Smooth muscle cell (in vitro differentiated cells): ENCODE data around the gene KDM5A. TPM values are rescaled to one million over a fixed set of nuclear protein-coding genes. Genes with fewer than 3 reads are reported as not detected.

Experiments used
- DNase-seq: peaks from one replicate; lab custom pipeline; 2025; ENCODE audit not compliant: unreplicated experiment; lab: John Stamatoyannopoulos, UW
- H2AFZ ChIP-seq: fragments of 200-600 bp; sonication (generic); 2 replicates; pipeline ENCODE4 v1.6.0; 2016; ENCODE audit warnings: antibody characterized with exemption, low read depth, mild to moderate bottlenecking
- H3F3A ChIP-seq: fragments of 200-600 bp; sonication (generic); 2 replicates; pipeline ENCODE4 v1.6.0; 2017; ENCODE audit warnings: antibody characterized with exemption, low read depth
- H3K27ac ChIP-seq: fragments of 200-600 bp; sonication (generic); 2 replicates; pipeline ENCODE4 v1.5.1; 2016; ENCODE audit warnings: low read depth, mild to moderate bottlenecking
- H3K27me3 ChIP-seq: fragments of 200-600 bp; sonication (generic); 2 replicates; pipeline ENCODE4 v1.6.1; 2016; ENCODE audit warnings: low read depth, mild to moderate bottlenecking
- H3K36me3 ChIP-seq: fragments of 200-600 bp; sonication (generic); 2 replicates; pipeline ENCODE4 v1.5.1; 2016; ENCODE audit warnings: low read depth
- H3K4me1 ChIP-seq: fragments of 200-600 bp; sonication (generic); 2 replicates; pipeline ENCODE4 v1.5.1; 2016; ENCODE audit warnings: low read depth
- H3K4me2 ChIP-seq: fragments of 200-600 bp; sonication (generic); 2 replicates; pipeline ENCODE4 v1.6.0; 2016; ENCODE audit warnings: mild to moderate bottlenecking
- H3K4me3 ChIP-seq: fragments of 200-600 bp; sonication (generic); 2 replicates; pipeline ENCODE4 v1.5.1; 2016; ENCODE audit warnings: mild to moderate bottlenecking
- H3K79me2 ChIP-seq: fragments of 200-600 bp; sonication (generic); 2 replicates; pipeline ENCODE4 v1.6.0; 2016; ENCODE audit warnings: low read depth, mild to moderate bottlenecking
- H3K9ac ChIP-seq: fragments of 200-600 bp; sonication (generic); 2 replicates; pipeline ENCODE4 v1.6.0; 2016; ENCODE audit warnings: low read depth
- H3K9me3 ChIP-seq: fragments of 200-600 bp; sonication (generic); replicated peaks from 2 replicates; pipeline ENCODE4 v1.5.1; 2016; ENCODE audit warnings: low read depth
- H4K20me1 ChIP-seq: fragments of 200-600 bp; sonication (generic); 2 replicates; pipeline ENCODE4 v1.6.0; 2016; ENCODE audit warnings: low read depth
- CTCF ChIP-seq: fragments of 200-600 bp; sonication (generic); IDR thresholded peaks from 2 replicates; pipeline ENCODE4 v1.5.1; 2017; ENCODE audit warnings: borderline replicate concordance, mild to moderate bottlenecking, antibody characterized with exemption; ENCODE audit not compliant: insufficient read depth, poor library complexity, severe bottlenecking
- WGBS: methylation state at CpG from one replicate; pipeline ENCODE4 v1.1.7; 2016; ENCODE audit warnings: low lambda C conversion rate; 5-methylcytosine and 5-hydroxymethylcytosine counted together
- polyA plus RNA-seq: library from polyadenylated mRNA; unstranded; fragments of >200 nt; fragmentation: Nextera tagmentation; extraction: Ambion mirVana; gene quantifications from 2 replicates; pipeline ENCODE4 v1.2.1, GENCODE V29; 2016
- total RNA-seq: library from RNA; depleted of rRNA; stranded (reverse); fragments of >200 nt; gene quantifications from 2 replicates; pipeline ENCODE4 v1.2.3, GENCODE V29; 2014

Gene KDM5A
- total and polyA plus RNA-seq, 2 experiments from 2014 or later = 30.5 to 87.2 TPM

- Histone ChIP-seq H3K9ac (no peak overlapping the region), H3K9me3 (no peaks in the 10 kb centered on the region), H2AFZ (no peak overlapping the region), H3K27me3 (no peaks in the 10 kb centered on the region), H4K20me1 (no peaks in the 10 kb centered on the region), H3F3A (no peaks in the 10 kb centered on the region), H3K4me3 (no peak overlapping the region), H3K4me1 (peaks cover 2% of the 10 kb centered on the region), H3K36me3 (no peaks in the 10 kb centered on the region), H3K79me2 (no peaks in the 10 kb centered on the region), H3K4me2 (no peak overlapping the region), H3K27ac (no peak overlapping the region)
- 85% methylated on average over 14 of the region's 14 CpGs for WGBS
- no peak for DNase-seq
- no peak for TF ChIP-seq CTCF
These were observed 131.4 kb downstream of the KDM5A start for GRCh38 chr12:257521-258321.

- Histone ChIP-seq H4K20me1 (no peaks in the 10 kb centered on the region), H3K9me3 (no peaks in the 10 kb centered on the region), H3F3A (no peaks in the 10 kb centered on the region), H3K4me2 (no peak overlapping the region), H3K36me3 (no peaks in the 10 kb centered on the region), H3K4me3 (no peak overlapping the region), H3K27me3 (no peaks in the 10 kb centered on the region), H3K79me2 (no peaks in the 10 kb centered on the region), H3K27ac (no peak overlapping the region), H3K4me1 (no peaks in the 10 kb centered on the region), H2AFZ (no peak overlapping the region), H3K9ac (no peak overlapping the region)
- TF ChIP-seq CTCF = no peak
- WGBS = 86% methylated on average over 3 of the region's 3 CpGs
- no peak for DNase-seq
These were observed 132.2 kb downstream of the KDM5A start for GRCh38 chr12:256958-257357.

GRCh38 chr12:256225-256624, 132.9 kb downstream of the KDM5A start:
- DNase-seq = no peak
- Histone ChIP-seq H4K20me1 (no peaks in the 10 kb centered on the region), H3K36me3 (no peaks in the 10 kb centered on the region), H3K27ac (no peak overlapping the region), H3K27me3 (no peaks in the 10 kb centered on the region), H3K79me2 (no peaks in the 10 kb centered on the region), H3K9me3 (no peaks in the 10 kb centered on the region), H3F3A (no peaks in the 10 kb centered on the region), H2AFZ (no peak overlapping the region), H3K4me1 (no peaks in the 10 kb centered on the region), H3K9ac (no peak overlapping the region), H3K4me2 (no peak overlapping the region), H3K4me3 (no peak overlapping the region)
- WGBS = 97% methylated on average over 6 of the region's 6 CpGs
- TF ChIP-seq CTCF = no peak

- Histone ChIP-seq H3K9me3 (no peaks in the 10 kb centered on the region), H3K4me1 (no peaks in the 10 kb centered on the region), H3K4me3 (no peak overlapping the region), H3K4me2 (no peak overlapping the region), H3K36me3 (no peaks in the 10 kb centered on the region), H3K9ac (no peak overlapping the region), H3K27ac (no peak overlapping the region), H3K27me3 (no peaks in the 10 kb centered on the region), H4K20me1 (no peaks in the 10 kb centered on the region), H2AFZ (no peak overlapping the region), H3F3A (no peaks in the 10 kb centered on the region), H3K79me2 (no peaks in the 10 kb centered on the region)
- DNase-seq = no peak
- no peak for TF ChIP-seq CTCF
- 93% methylated on average over 9 of the region's 9 CpGs for WGBS
These were observed 134.2 kb downstream of the KDM5A start for GRCh38 chr12:254912-255311.
